ENCODE results near the gene PSMD12.

DNA sequence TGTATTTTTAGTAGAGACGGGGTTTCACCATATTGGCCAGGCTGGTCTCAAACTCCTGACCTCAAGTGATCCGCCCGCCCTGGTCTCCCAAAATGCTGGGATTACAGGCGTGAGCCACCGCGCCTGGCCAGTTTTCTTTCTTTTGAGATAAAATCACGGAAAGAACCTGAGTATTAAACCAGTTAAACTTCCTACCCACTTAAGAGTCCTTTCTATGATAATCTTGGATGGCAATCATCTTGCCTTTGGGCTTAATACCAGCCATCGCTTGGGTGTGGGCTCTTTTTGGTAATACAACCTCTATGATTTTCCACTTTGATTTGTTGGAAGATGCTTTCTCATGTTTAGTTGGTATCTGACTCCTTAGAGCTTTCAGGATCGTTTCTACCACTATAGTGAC lies 34.7 kb upstream of the PSMD12 start:
- TF ChIP-seq, protein P1, sequence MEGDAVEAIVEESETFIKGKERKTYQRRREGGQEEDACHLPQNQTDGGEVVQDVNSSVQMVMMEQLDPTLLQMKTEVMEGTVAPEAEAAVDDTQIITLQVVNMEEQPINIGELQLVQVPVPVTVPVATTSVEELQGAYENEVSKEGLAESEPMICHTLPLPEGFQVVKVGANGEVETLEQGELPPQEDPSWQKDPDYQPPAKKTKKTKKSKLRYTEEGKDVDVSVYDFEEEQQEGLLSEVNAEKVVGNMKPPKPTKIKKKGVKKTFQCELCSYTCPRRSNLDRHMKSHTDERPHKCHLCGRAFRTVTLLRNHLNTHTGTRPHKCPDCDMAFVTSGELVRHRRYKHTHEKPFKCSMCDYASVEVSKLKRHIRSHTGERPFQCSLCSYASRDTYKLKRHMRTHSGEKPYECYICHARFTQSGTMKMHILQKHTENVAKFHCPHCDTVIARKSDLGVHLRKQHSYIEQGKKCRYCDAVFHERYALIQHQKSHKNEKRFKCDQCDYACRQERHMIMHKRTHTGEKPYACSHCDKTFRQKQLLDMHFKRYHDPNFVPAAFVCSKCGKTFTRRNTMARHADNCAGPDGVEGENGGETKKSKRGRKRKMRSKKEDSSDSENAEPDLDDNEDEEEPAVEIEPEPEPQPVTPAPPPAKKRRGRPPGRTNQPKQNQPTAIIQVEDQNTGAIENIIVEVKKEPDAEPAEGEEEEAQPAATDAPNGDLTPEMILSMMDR (IDR thresholded peaks at IDR 0.05; ENCODE audit: low read depth, low read length, poor library complexity, severe bottlenecking), result no peak
- no peak for TF ChIP-seq EZH2phosphoT487 (IDR thresholded peaks at IDR 0.05; ENCODE audit: borderline replicate concordance, low read length)
